ENCODE measurements around the gene OPHN1. TPM values are rescaled to one million over a fixed set of nuclear protein-coding genes. Genes with fewer than 3 reads are reported as not detected.
A peak's percentile ranks its signal among the peaks of the same experiment; 100 is the strongest.

The OPHN1 gene
- total RNA-seq, 2 donors from 2014 or later = 0.12 TPM; not detected in 1

DNA sequence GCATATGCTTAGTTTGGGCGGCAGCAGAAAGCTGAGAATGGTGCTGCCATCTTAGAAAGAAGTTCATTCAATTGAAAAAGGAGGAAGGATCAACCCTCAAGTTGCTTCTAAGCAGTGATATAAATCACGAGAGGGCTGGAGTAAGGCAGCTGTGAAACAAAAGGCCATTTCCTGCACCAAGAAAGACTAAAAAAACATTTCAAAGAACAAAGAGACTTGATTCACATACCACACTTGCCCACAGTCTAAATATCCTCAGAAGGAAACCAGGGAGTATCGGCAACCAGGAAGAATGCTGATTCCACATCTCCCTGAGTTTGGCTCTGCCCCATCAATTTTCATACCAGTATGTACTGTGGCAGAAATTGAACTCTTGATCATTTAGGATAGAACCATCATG lies 240.1 kb downstream of the OPHN1 start:
- H3K4me3 Mint-ChIP-seq = no peak overlapping the region
- peaks cover 46% of the 10 kb centered on the region for H3K27me3 Mint-ChIP-seq (ENCODE audit: low read depth)
- DNase-seq (no peak), ATAC-seq (replicated peaks in 1 of 2) (no peak)
- no peaks in the 10 kb centered on the region for H3K9me3 Mint-ChIP-seq
- H3K27ac Mint-ChIP-seq = no peak overlapping the region
- no peaks in the 10 kb centered on the region for H3K36me3 Mint-ChIP-seq (ENCODE audit: insufficient read depth in 2 of 2)
- H3K4me1 Mint-ChIP-seq (ENCODE audit: low read depth) = no peaks in the 10 kb centered on the region

DNA sequence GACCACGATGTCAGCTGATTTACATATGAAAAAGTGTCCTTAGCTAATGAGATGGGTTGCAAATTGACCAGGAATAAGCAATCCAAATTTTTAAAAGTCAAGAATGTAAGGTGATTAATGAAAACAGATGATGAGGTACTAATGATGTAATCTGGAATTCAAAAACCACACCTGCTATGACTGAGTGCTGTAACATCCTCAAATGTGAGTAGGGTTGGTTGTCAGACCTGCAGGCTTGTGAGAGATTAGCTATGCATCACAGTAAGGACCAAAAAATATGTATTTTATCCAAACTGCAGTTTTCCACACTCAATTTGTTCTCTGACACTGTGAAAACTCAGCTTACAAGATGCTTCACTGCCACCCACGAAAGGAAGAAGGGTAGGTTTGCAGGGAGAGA lies 242.5 kb downstream of the OPHN1 start:
- Mint-ChIP-seq H3K9me3 (no peaks in the 10 kb centered on the region), H3K27me3 (ENCODE audit: low read depth) (peaks cover 49% of the 10 kb centered on the region), H3K27ac (no peak overlapping the region), H3K4me3 (no peak overlapping the region), H3K4me1 (ENCODE audit: low read depth) (no peaks in the 10 kb centered on the region), H3K36me3 (ENCODE audit: insufficient read depth in 2 of 2) (no peaks in the 10 kb centered on the region)
- DNase-seq = no peak
- no peak for ATAC-seq (replicated peaks in 1 of 2)

GRCh38 chrX:68186552-68187262 lies 246.6 kb downstream of the OPHN1 start:
- Mint-ChIP-seq H3K4me3 (peak overlapping the region in 1 of 2 donors; percentile 7), H3K27ac (peak overlapping the region; percentile 26), H3K9me3 (no peaks in the 10 kb centered on the region), H3K27me3 (ENCODE audit: low read depth) (peaks cover 32% of the 10 kb centered on the region), H3K4me1 (ENCODE audit: low read depth) (peaks cover 5% of the 10 kb centered on the region), H3K36me3 (ENCODE audit: insufficient read depth in 2 of 2) (no peaks in the 10 kb centered on the region)
- no peak for DNase-seq
- peak in 1 of 2 donors; percentile 25 for ATAC-seq (replicated peaks in 1 of 2)

DNA sequence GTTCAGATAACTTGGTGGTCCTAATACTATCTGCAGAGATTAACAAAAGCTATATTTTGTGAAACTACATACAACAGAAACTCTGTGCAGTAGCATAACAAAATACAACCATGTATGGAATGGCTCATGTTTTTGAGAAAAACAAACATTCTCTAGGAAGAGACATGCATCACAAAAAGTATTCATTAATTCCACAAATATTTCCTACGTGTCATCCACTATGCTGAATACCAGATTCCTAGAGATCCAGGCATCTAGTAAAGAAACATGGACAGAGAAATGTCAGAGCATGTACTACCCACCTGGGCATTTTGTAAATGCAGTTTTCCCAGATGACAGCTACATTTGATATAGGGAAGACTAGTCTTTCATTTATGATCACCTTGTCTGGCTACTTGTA lies 248.1 kb downstream of the OPHN1 start:
- ATAC-seq (replicated peaks in 1 of 2) (no peak), DNase-seq (no peak)
- Mint-ChIP-seq H3K4me3 (no peak overlapping the region), H3K4me1 (ENCODE audit: low read depth) (peaks cover 15% of the 10 kb centered on the region), H3K27ac (no peak overlapping the region), H3K27me3 (ENCODE audit: low read depth) (peaks cover 17% of the 10 kb centered on the region), H3K9me3 (no peaks in the 10 kb centered on the region), H3K36me3 (ENCODE audit: insufficient read depth in 2 of 2) (no peaks in the 10 kb centered on the region)

GRCh38 chrX:68183612-68184214 lies 249.6 kb downstream of the OPHN1 start:
- Mint-ChIP-seq H3K36me3 (ENCODE audit: insufficient read depth in 2 of 2) (no peaks in the 10 kb centered on the region), H3K27ac (peak overlapping the region; percentile 70), H3K27me3 (ENCODE audit: low read depth) (peaks cover 19% of the 10 kb centered on the region), H3K4me3 (peak overlapping the region in 1 of 2 donors; percentile 44), H3K4me1 (ENCODE audit: low read depth) (peaks cover 22% of the 10 kb centered on the region), H3K9me3 (no peaks in the 10 kb centered on the region)
- ATAC-seq (replicated peaks in 1 of 2) (peak in 1 of 2 donors; percentile 30), DNase-seq (peak in 1 of 2 donors; percentile 1)

GRCh38 chrX:68180579-68180978 lies 252.7 kb downstream of the OPHN1 start:
- peak overlapping the region; percentile 60 for H3K27ac Mint-ChIP-seq
- H3K4me1 Mint-ChIP-seq (ENCODE audit: low read depth) = peaks cover 22% of the 10 kb centered on the region
- H3K4me3 Mint-ChIP-seq = no peak overlapping the region
- DNase-seq (no peak), ATAC-seq (replicated peaks in 1 of 2) (peak in 1 of 2 donors; percentile 38)
- peaks cover 15% of the 10 kb centered on the region for H3K27me3 Mint-ChIP-seq (ENCODE audit: low read depth)
- peaks cover 4 to 5% of the 10 kb centered on the region in 2 donors for H3K36me3 Mint-ChIP-seq (ENCODE audit: insufficient read depth in 2 of 2)
- H3K9me3 Mint-ChIP-seq = peaks cover 3 to 6% of the 10 kb centered on the region in 2 donors

DNA sequence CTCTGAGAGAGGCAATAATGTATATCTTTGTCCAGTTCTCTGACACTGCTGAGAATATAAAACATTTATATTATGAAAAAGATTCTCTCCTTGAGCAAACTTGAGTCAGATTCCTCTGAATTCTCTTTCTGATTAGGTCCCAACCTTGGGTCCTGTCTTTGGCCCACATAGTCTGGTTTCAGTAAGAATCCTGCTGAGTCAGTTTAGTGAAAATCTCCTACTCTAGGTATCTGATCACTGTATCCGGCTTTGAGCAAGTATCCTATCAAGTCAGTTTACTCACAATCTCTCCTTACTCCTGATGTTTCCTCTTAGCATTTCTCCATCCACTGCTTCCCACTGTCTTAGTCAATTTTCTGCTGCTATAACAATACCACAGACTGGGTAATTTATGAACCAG lies 253.9 kb downstream of the OPHN1 start:
- peak in 1 of 2 donors; percentile 57 for ATAC-seq (replicated peaks in 1 of 2)
- H3K4me1 Mint-ChIP-seq (ENCODE audit: low read depth) = peaks cover 22% of the 10 kb centered on the region
- DNase-seq = no peak
- peaks cover 4 to 5% of the 10 kb centered on the region in 2 donors for H3K36me3 Mint-ChIP-seq (ENCODE audit: insufficient read depth in 2 of 2)
- H3K9me3 Mint-ChIP-seq = peaks cover 4 to 6% of the 10 kb centered on the region in 2 donors
- H3K27me3 Mint-ChIP-seq (ENCODE audit: low read depth) = peaks cover 19% of the 10 kb centered on the region
- H3K4me3 Mint-ChIP-seq = peak overlapping the region in 1 of 2 donors; percentile 31
- H3K27ac Mint-ChIP-seq = peak overlapping the region; percentile 73

GRCh38 chrX:68177542-68177941 lies 255.8 kb downstream of the OPHN1 start:
- peaks cover 4 to 6% of the 10 kb centered on the region in 2 donors for H3K9me3 Mint-ChIP-seq
- no peak overlapping the region for H3K27ac Mint-ChIP-seq
- H3K27me3 Mint-ChIP-seq (ENCODE audit: low read depth) = peaks cover 25% of the 10 kb centered on the region
- peaks cover 4 to 5% of the 10 kb centered on the region in 2 donors for H3K36me3 Mint-ChIP-seq (ENCODE audit: insufficient read depth in 2 of 2)
- H3K4me3 Mint-ChIP-seq = no peak overlapping the region
- DNase-seq = no peak
- no peak for ATAC-seq (replicated peaks in 1 of 2)
- H3K4me1 Mint-ChIP-seq (ENCODE audit: low read depth) = peaks cover 22% of the 10 kb centered on the region

DNA sequence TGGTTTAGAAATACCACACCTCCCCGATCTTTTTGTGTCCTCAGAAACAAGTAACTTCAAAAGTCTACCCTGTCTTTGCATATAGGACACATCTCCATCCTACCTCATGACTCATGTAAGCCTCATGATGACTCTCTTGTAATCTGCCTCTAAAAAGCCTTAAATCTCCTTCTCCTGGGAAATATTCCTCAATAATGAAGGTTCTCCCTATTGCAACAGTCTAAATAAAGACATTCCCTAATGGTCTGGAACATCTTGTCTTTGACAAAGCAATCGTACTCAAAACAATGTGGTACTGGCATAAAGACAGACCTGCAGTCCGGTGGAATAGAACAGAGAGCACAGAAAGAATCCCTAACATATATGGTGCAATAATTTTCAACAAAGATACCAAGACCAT lies 257.7 kb downstream of the OPHN1 start:
- ATAC-seq (replicated peaks in 1 of 2) (no peak), DNase-seq (no peak)
- peaks cover 4 to 6% of the 10 kb centered on the region in 2 donors for H3K9me3 Mint-ChIP-seq
- H3K27me3 Mint-ChIP-seq (ENCODE audit: low read depth) = peaks cover 22% of the 10 kb centered on the region
- peaks cover 4 to 5% of the 10 kb centered on the region in 2 donors for H3K36me3 Mint-ChIP-seq (ENCODE audit: insufficient read depth in 2 of 2)
- H3K4me3 Mint-ChIP-seq = peak overlapping the region in 1 of 2 donors; percentile 16
- peak overlapping the region; percentile 16 for H3K27ac Mint-ChIP-seq
- H3K4me1 Mint-ChIP-seq (ENCODE audit: low read depth) = peaks cover 12% of the 10 kb centered on the region

DNA sequence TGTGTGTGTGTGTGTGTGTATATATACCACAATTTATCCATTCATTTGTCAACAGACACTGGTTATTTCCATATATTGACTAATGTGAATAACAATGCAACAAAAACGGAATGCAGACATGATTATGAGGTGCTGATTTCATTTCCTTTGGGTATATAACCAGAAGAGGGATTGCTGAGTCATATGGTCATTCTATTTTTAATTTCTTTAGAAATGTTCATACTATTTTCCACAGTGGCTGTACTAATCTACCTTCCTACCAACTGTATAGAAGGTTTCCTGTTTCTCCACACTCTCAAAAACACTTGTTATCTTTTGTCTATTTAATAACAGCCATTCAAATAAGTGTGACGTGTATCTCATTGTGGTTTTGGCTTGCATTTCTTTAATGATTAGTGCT lies 269.9 kb downstream of the OPHN1 start:
- ATAC-seq (replicated peaks in 1 of 2) = no peak
- Mint-ChIP-seq H3K9me3 (peaks cover 0 to 1% of the 10 kb centered on the region in 2 donors), H3K27me3 (ENCODE audit: low read depth) (peaks cover 20% of the 10 kb centered on the region), H3K27ac (peak overlapping the region; percentile 46), H3K4me3 (peak overlapping the region in 1 of 2 donors; percentile 41), H3K36me3 (ENCODE audit: insufficient read depth in 2 of 2) (no peaks in the 10 kb centered on the region), H3K4me1 (ENCODE audit: low read depth) (no peaks in the 10 kb centered on the region)
- DNase-seq = no peak

DNA sequence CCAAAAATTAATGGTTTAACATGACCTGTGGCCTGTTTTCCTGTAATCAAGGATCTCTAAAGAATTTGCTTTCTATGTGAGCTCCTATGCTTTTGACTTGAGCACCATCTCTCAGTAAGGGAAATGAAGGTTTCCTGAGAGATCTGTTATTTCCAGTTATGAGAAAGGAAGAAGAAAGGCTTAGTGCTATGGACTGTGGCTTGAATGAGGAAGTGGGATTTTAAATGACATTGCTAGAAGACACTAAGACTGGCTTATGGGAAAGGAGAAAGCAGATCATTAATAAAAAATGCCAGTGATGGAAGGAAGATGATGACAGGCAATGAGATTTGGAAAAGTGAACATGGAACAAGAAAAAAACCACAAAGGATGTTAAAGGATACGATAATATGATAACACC lies 285.4 kb downstream of the OPHN1 start:
- H3K4me1 Mint-ChIP-seq (ENCODE audit: low read depth) = no peaks in the 10 kb centered on the region
- H3K4me3 Mint-ChIP-seq = no peak overlapping the region
- H3K9me3 Mint-ChIP-seq = no peaks in the 10 kb centered on the region
- ATAC-seq (replicated peaks in 1 of 2) = no peak
- no peaks in the 10 kb centered on the region for H3K36me3 Mint-ChIP-seq (ENCODE audit: insufficient read depth in 2 of 2)
- DNase-seq = no peak
- H3K27me3 Mint-ChIP-seq (ENCODE audit: low read depth) = peaks cover 24% of the 10 kb centered on the region
- H3K27ac Mint-ChIP-seq = no peak overlapping the region

DNA sequence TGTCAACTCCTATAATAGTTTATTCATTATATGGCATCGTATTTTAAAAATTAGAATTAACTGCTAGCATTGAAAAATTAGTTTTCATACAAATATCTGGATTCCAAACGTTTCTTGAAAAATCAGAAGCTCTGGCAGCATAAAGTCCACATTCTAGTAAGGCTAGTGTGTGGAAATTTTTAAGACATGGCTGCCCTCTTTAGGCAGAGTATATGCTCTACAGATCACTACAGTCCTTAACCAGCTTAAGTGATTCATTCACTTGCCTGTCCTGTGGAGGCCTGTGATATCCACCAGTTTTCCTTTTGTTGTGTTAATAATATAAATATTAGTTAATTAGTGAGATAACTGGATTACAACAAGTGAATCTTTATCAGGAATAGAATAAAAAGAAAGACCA lies 287.2 kb downstream of the OPHN1 start:
- H3K27ac Mint-ChIP-seq = no peak overlapping the region
- H3K4me1 Mint-ChIP-seq (ENCODE audit: low read depth) = no peaks in the 10 kb centered on the region
- ATAC-seq (replicated peaks in 1 of 2) (no peak), DNase-seq (no peak)
- H3K27me3 Mint-ChIP-seq (ENCODE audit: low read depth) = peaks cover 13% of the 10 kb centered on the region
- H3K36me3 Mint-ChIP-seq (ENCODE audit: insufficient read depth in 2 of 2) = no peaks in the 10 kb centered on the region
- H3K4me3 Mint-ChIP-seq = no peak overlapping the region
- no peaks in the 10 kb centered on the region for H3K9me3 Mint-ChIP-seq

- H3K4me1 Mint-ChIP-seq (ENCODE audit: low read depth) = no peaks in the 10 kb centered on the region
- H3K9me3 Mint-ChIP-seq = no peaks in the 10 kb centered on the region
- no peak for ATAC-seq (replicated peaks in 1 of 2)
- H3K27ac Mint-ChIP-seq = no peak overlapping the region
- H3K4me3 Mint-ChIP-seq = no peak overlapping the region
- no peak for DNase-seq
- no peaks in the 10 kb centered on the region for H3K36me3 Mint-ChIP-seq (ENCODE audit: insufficient read depth in 2 of 2)
- peaks cover 18% of the 10 kb centered on the region for H3K27me3 Mint-ChIP-seq (ENCODE audit: low read depth)
These were observed 293.5 kb downstream of the OPHN1 start for GRCh38 chrX:68139791-68140190.

Measured in activated T-cell treated with anti-CD3 and anti-CD28 coated beads, Interleukin-2, amount 50 U/mL, for 72 hours (primary cell).